Hypothalamus (tissue), 51 donors: Measurements from ENCODE around the gene WNT4.
A peak's percentile ranks its signal among the peaks of the same experiment; 100 is the strongest.

Experiments used
- DNase-seq, 51 donors: peaks; one replicate each; lab custom pipeline; 2025; lab: John Stamatoyannopoulos, UW

The WNT4 gene

GRCh38 chr1:22132517-22133235 lies 10.2 kb downstream of the WNT4 start:
- DNase-seq: peak in 2 of 51 donors; percentile 12 to 22

GRCh38 chr1:22131875-22132486 lies 10.9 kb downstream of the WNT4 start:
- peak in 5 of 51 donors; percentile 12 to 34 (median 16) for DNase-seq

DNA sequence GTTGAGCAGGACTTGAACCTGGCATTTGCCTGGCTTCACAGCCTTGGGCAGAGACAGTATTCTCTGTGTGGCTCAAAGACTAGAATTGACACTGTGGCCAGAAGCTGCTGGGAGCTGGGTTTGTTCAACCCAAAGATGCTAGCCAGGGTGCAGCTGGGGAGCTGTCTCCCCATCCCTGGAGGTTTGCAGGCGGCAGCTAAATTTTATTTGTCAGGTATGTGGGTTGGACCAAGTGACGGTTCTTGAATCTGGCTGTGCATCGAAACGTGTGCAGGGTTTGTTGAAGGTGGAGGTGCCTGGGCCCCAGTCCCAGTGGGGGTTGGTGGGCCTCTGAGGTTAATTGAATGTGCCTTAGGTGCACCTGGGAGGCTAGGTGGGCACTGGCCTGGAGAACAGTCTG lies 11.8 kb downstream of the WNT4 start:
- no peak for DNase-seq

DNA sequence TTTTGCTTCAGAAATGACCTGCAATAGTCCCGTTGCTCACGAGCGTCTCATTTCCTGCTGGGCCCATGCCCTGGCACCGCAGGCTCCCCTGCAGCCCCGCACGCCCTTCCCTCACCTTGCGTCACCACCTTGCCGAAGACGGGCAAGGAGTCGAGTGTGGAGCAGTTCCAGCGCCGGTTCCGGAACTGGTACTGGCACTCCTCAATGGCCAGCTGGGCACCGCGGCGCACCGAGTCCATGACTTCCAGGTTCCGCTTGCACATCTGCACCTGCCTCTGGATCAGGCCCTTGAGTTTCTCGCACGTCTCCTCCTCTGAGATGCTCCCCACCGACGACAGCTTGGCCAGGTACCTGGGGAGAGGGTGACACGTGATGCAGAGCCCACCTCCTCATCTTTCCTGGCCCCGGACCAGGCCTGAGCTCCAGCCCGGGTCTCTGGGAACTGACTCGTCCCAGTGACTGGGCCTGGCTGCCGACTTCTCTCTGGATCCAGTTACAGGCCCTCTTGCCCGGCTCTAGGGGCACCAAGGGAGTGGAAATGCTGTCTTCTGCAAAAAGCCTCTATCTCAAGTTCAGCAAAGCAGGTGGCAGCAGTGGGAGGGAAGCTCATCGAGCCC lies 13.3 kb downstream of the WNT4 start:
- no peak for DNase-seq

GRCh38 chr1:22128392-22128791 lies 14.5 kb downstream of the WNT4 start:
- DNase-seq: no peak

DNA sequence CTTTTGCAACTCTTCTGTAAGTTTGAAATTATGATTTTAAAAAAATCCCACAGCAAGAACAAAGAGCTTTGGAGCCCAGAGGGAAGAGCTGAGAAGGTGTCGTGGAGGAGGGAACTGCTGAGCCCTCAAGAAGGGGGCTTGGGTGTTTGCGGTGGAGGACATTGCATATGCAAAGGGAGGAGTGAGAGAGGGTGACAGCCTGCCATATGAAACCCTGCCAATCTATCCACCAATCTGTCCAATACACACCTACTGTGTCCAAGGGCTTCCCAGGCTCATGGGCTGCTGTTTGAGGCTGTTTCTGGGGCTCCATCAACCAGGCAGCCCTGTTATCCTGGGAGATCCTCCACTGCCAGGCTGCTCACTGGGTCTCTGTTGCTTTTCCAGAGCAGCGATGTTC lies 15.2 kb downstream of the WNT4 start:
- no peak for DNase-seq

DNA sequence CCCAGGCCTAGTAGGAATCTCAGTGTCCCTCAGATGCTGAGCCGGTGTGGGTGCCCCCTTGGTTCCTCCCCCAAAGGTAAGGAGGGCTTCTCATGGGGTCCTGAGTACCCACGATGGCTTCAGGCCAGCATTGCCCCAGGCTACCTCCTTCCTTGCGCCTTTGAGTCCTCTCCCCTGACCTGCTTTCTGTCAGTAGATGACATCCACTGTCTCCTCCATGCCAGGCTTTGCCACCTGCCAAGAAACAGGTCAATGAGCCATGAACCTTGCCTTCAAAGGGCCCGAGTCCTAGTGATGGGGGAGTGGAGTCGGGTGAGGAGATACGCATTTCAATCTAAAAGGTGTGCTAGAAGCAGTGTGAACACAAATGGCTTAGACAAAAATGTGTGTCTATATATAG lies 15.6 kb downstream of the WNT4 start:
- DNase-seq: no peak

DNA sequence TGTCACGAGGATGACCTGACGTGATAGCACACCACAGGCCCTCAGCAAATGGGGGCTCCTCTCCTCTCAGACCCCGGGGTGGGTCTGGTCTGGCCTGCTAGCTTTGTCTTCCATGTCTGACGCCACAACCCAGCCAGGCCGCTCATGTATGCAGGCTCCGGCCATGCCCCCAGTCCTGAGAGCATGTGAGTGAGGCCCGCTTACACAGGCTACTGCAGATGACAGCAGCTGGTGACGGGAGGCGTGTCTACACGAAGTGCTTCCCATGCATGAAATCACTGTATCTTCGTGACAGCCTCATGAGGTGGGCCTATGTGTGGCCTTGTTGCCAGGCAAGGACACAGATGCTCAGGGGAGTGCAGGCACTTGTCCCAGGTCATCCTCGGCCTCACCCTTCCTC lies 16.4 kb downstream of the WNT4 start:
- DNase-seq: no peak

GRCh38 chr1:22124592-22125229 lies 18.2 kb downstream of the WNT4 start:
- DNase-seq: no peak

GRCh38 chr1:22123901-22124404 lies 18.9 kb downstream of the WNT4 start:
- no peak for DNase-seq

GRCh38 chr1:22123071-22123390 lies 19.9 kb downstream of the WNT4 start:
- DNase-seq: no peak

DNA sequence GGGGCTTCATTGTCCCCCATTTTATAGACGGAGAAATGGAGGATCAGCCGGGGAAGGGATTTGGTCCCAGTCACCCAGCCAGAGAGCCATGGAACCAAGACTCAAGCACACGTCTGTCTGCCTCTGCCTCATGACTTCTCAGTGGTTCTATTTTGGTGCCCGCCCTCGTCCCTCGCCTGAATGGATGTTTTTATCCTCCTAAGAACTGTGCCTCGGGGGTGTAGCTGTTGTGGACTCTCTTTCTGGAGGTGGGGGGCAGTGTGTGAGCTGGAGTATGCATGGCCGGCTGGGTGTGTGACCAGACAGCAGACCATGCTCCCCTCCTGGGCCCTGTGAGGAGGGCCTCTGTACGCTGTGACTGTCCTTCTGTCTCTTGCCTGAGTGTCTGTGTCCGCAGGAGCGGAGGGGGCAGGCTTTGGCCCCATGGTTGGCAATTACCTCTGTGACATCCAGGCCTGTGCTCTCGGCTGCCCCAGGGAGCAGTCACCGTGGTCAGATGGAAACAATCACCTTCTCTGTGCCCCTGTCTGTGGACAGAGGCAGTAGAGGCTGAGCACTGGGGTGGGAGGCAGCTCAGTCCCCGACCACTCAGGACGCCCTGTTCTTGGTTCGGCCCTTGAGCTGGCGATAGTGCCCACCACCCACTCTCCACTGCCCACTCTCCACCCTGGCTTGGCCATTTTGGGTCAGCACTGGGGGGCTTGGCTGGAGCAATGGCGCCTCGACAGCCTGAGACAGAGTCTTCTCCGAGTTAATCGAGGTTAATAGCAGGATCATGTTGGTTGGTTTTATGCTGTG lies 20.4 kb downstream of the WNT4 start:
- peak in 8 of 51 donors; percentile 10 to 64 (median 26) for DNase-seq

DNA sequence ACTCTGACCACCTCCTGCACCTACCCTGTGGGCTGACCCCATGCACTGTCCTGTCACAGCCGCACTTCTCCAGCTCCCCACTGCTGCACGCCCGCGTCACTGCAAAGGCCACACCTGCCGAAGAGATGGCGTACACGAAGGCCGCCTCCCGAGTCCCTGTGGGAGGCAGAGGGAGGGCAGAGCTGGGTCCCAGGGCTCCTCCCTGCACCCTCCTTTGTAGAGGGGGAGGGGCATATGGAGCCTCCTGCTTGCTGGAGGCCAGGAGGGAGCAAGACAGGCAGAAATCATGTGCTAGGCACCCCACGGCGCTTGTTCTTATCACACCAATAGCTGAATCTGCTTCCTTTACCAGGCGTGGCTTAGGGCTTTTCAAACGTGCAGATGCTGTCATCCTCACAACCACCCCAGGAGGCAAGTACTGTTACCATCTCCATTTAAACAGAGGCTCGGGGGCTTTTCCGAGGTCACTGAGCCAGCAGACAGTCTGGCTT lies 21.4 kb downstream of the WNT4 start:
- peak in 3 of 51 donors; percentile 32 to 52 (median 41) for DNase-seq

DNA sequence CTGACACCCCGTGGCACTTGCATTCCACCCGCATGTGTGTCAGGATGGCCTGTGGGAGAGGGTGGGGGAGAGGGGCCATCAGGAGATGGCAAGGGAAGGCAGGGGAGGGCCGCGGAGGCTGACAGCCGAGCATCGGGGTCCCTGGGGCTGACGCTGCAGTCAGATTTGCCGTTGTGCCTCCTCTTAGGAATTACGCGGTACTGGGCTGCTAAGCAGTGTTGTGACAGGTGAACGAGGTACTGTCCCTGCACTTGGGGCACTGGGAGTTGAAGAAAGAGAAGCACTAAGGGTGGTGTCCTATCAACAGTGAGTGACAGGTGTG lies 22.5 kb downstream of the WNT4 start:
- no peak for DNase-seq

DNA sequence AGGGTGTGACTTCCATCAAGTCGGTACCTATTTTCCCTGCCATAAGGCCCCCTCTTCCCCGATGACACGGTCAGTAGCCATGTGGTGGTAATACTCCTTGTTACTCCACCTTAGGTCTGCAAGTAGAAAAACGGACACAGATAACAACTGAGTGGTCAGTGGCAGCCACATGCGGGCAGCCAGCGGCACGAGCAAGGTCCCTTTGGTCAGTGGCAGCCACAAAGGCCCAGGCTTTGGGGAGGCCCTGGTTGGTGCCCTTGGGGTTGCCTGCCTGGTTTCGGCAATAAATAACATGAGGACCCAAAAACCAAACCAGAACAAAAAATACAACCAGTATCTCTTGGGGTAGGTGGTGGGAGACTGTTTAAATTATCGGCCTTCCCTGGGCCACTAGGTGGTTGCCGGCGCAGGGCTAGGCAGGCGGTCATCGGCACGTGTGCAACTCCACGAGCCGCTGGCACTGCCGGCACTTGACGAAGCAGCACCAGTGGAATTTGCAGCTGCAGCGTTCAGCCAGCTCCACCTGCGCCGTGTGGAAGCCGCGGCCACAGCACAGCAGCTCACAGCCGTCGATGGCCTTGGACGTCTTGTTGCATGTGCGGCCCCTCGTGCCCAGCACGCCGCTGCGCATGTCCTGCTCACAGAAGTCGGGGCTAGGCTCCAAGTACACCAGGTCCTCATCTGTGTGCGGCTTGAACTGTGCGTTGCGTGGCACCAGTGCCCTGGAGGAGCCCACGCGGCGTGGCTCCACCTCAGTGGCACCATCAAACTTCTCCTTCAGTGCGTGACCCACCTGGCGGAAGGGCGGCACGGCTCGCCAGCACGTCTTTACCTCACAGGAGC lies 23.1 kb downstream of the WNT4 start:
- no peak for DNase-seq

DNA sequence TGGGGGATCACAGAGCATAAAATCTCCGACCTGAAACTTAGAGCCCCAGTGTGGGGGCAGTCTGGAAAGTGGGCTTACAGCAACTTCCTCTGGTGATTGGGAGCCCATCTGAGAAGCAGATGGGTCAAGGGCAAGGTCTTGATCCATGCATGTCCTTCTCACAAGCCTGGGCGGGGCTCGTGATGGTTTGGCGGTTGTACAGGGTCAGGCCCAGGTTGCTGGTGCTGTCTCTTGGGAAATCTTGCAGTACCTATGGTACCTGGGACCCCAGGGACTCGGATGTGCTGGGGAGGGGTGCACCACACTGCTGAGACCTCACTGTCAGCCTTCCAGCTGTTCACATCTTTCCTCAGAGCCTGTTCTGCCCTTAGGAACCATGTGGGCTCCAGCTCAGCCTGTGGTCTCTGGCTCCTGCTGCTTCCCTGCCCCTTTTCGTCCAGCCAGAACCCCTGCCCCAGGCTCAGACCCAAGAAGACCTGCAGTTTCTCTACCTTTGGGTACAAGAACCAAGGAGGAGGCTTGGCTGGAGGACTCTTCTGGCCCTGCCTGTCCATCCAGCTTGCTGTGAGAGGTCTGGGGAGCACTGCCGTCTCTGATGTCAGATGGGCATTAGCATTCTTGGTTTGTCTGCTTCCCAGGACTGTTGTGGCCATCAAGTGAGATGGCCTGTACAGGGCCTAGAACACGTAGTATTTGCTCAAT lies 24.5 kb downstream of the WNT4 start:
- DNase-seq: no peak

DNA sequence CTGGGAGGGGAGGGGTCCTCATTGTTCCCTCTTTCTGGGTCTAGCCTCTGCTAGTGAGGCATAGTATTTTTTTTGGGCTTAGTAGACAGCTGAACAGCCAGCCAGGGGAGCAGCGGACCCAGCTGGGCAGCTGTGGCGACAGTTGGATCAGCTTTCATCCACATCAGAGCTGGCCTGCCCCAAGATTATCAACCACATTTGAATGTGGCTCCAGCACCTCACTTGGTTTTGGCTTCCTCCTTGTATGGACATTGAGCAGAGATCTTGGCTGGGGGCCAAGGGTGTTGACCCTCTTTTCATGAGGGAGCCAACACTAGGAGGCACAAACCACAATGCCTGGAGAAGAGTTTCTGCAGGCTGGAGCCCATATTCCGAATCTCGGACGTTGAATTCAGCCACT lies 25.0 kb downstream of the WNT4 start:
- peak in 4 of 51 donors; percentile 17 to 38 (median 26) for DNase-seq

DNA sequence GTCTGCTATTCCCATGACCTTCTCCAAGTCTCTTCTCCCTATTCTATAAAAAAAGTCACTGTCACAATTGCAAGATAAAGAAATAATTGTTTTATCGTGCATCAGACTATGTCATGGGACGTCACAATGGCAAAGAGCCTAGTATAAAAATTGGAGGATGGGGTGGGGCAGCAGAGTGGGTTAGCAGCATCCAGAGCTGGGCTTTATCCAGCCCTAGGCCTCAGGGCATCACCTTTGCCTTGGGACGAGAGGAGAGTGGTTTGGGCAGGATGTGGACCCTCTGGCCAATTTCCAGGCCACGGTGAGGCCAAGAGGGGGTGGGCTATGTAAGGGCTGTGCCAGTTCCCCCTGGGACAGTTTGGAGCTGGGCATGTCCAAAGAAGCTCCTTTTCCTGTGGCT lies 25.7 kb downstream of the WNT4 start:
- peak in 8 of 51 donors; percentile 18 to 67 (median 34) for DNase-seq

DNA sequence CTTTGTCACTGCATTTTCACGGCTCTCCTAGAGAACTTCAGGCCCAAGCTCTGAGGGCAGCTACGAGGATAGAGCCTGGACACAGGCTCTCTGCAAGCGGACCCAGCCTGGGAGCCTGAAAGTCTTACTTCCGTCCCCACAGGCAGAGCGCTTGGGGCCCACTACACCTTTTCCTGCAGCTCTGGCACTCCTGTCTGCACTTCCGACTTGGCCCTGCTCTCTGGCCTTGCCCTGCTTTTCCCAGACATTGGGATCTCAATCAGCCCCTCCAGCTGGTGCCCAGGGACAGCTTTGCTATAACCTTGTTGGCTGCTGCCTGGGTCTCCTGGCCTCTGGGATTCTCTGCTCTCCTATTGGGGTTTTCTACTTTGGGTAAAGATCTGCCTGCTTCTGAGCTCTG lies 27.6 kb downstream of the WNT4 start:
- no peak for DNase-seq
